Measurements from ENCODE around the gene WDR35.

GRCh38 chr2:19949071-19949470, 40.8 kb downstream of the WDR35 start:
- TF ChIP-seq, protein P1, sequence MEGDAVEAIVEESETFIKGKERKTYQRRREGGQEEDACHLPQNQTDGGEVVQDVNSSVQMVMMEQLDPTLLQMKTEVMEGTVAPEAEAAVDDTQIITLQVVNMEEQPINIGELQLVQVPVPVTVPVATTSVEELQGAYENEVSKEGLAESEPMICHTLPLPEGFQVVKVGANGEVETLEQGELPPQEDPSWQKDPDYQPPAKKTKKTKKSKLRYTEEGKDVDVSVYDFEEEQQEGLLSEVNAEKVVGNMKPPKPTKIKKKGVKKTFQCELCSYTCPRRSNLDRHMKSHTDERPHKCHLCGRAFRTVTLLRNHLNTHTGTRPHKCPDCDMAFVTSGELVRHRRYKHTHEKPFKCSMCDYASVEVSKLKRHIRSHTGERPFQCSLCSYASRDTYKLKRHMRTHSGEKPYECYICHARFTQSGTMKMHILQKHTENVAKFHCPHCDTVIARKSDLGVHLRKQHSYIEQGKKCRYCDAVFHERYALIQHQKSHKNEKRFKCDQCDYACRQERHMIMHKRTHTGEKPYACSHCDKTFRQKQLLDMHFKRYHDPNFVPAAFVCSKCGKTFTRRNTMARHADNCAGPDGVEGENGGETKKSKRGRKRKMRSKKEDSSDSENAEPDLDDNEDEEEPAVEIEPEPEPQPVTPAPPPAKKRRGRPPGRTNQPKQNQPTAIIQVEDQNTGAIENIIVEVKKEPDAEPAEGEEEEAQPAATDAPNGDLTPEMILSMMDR (conservative IDR thresholded peaks at IDR 0.05): no peak
- no peak for TF ChIP-seq EZH2 (IDR thresholded peaks at IDR 0.05; ENCODE audit: low read depth)
